Measurements from ENCODE around the gene OR2A25.

OR2A25 gene

DNA sequence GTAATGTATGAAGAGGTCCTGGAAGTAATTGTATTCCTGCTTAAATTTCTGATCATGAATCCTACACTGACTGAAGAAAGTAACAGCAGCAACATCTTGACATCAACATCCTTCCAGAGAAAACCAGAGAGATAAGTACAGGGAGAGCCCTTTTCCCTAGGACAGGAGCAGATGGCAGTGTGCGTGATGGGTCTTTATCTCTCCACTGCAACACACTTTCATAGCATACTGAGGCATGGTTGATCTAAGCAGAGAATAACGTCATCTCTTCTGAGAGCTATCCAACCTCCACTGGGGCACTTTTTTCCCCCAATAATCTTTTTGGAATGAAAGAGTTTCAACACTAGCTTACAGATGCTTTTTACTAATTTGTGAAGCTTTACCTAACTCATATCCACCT is 342 bp downstream of the OR2A25 start:
- DNase-seq (ENCODE audit: low read depth in 1 of 2, low spot score in 1 of 2), result no peak

DNA sequence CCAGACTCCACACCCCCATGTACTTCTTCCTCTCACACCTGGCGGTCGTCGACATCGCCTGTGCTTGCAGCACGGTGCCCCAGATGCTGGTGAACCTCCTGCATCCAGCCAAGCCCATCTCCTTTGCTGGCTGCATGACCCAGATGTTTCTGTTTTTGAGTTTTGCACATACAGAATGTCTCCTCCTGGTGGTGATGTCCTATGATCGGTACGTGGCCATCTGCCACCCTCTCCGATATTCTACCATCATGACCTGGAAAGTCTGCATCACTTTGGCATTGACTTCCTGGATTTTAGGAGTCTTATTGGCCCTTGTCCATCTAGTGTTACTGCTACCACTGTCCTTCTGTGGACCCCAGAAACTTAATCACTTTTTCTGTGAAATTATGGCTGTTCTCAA is 4.8 kb downstream of the OR2A25 start:
- no peak for DNase-seq (ENCODE audit: low read depth in 1 of 2, low spot score in 1 of 2)

DNA sequence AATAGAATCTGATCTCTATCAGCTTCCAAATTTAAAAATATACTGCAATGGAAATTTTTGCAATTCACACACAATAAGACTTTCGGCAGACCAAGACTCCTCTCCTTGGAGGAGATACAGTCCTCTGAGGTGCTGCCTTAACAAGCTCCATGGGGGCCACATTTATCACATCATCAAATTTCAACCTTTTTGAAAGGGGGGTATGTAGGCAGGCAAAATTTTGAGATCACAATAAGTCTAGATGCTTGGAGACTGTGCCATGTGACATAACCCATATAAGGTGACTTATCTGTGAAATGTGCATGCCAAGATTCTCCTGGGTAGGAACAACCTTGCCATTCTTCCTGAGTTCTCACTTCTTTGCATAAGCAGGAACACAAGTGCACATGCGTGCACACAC is 16.4 kb downstream of the OR2A25 start, which contains the start of gene OR2A12:
OR2A12 (plus strand) TSS at position 301 of the 400 bp plus-strand sequence. CDS start 8,830 bp downstream, outside the sequence.
- DNase-seq (ENCODE audit: low read depth in 1 of 2, low spot score in 1 of 2), result no peak

DNA sequence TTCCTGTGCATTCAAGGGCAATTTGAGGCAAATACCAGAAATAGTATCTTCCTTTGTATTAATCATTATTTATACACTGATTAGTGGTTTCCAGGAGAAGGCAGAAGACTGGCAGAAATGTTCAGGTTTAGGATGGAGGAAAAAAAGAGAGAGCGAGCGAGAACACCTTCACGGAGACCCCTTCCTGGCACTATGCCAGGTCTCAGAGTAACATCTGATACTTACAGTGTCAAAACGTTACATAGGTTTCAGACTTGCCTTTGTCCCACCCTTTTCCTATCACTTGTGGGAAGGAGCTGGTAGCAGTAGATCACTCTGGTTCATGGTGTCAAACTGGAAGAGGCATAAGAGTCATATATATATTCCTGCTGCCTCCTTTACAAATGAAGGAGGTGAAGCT is 17.1 kb downstream of the OR2A25 start:
- DNase-seq (ENCODE audit: low read depth in 1 of 2, low spot score in 1 of 2), result no peak

DNA sequence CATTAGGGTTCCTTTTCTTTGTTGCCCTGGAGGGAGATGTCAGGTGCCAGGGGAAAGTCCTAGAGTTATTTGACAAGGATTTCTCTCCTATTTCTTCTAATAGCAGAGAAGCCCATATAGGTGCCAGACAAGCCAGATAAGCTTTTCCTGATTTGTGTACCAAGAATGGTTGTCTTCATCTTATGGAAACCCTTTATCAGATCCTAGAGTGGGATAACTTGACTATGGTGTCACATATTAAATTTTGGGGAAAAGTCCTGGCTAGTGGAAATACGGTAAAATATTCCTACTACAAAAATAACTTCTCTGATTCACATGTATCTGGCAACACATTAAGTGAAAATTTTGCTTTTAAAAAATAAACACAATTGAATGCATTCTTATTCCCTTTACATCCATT is 17.6 kb downstream of the OR2A25 start:
- DNase-seq (ENCODE audit: low read depth in 1 of 2, low spot score in 1 of 2), result no peak

DNA sequence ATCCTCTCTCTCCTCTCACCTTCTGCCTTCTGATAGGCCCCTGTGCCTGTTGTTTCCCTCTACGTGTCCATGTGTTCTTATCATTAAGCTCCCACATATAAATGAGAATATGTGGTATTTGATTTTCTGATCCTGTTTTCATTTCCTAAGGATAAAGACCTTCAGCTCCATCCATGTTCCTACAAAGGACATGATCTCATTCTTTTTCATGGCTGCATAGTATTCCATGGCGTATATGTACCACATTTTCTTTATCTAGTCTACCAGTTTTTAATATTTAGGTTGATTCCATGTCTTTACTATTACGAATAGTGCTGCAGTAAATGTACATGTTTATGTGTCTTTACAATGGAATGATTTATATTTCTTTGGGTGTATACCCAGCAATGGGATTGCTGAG is 21.1 kb downstream of the OR2A25 start:
- DNase-seq (ENCODE audit: low read depth in 1 of 2, low spot score in 1 of 2), result no peak

DNA sequence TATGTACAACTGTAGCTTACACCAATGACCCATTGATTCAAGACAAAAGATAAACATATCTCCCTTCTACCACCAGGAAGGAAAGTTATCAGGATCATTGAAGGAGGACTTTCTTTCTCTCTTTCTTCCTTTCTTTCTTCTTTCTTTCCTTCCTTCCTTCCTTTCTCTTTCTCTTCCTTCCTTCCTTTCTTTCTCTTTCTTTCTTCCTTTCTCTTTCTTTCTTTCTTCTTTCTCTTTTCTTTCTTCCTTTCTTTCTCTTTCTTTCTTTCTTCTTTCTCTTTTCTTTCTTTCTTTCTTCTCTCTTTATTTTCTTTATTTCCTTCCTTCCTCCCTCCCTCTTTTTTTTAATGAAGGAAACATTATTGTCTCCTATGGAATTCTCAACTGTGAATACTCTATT is 29.2 kb downstream of the OR2A25 start:
- DNase-seq (ENCODE audit: low read depth in 1 of 2, low spot score in 1 of 2), result no peak

DNA sequence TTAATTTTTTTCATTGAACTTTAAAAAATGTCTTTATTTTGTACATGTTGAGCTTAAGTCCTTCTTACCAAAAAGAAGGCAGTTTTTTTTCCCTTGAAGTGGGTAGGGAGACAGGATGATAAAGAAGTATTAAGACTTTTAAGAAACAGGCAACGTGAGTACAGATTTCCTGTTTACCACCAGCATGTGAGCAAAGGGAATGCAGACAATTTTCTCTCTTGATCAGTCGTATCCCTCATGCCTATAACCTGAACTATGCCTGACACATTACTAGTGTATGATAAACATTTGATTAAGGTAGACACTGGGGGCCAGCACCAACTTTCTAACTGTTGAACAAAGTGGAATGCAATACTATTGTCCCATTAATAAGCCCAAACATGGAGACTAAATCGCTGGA is 31.0 kb downstream of the OR2A25 start:
- DNase-seq (ENCODE audit: low read depth in 1 of 2, low spot score in 1 of 2), result no peak

DNA sequence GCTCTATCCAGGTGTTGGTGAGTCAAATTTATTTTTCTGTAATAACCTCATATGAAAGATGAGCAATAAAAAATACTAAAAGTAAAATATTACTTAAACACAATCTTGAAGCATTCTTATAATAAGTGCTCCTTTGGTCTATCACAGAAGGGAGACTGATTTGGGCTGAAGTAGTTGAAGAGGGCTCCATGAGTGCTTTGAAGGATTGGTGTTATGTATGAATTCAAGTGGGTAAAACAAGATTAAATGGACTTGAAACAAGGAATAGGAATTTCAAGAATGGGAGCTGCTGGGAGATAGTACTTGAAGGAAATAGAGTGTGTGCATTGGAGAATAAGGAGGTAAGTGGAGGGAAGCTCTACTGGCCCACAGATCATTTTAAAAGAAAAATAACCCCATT is 32.4 kb downstream of the OR2A25 start:
- DNase-seq (ENCODE audit: low read depth in 1 of 2, low spot score in 1 of 2), result no peak

DNA sequence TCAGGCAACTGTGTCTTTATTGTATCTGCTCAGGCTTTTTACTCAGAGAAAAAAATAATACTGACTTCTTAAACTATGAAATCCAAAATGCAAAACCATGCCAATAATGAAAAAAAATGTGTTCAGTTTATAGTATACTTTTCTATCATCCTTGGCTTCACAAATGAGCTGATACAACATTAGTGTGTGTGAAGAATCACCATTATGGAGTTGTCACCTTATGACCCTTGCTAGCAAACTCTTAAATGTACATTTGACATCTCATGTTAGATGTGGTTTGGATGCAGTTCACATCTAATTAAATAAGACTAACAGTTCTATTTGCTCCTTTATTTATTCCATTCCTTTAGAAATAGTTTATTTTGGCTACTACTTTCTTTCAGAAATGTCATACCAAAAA is 35.6 kb downstream of the OR2A25 start:
- DNase-seq (ENCODE audit: low read depth in 1 of 2, low spot score in 1 of 2), result no peak

DNA sequence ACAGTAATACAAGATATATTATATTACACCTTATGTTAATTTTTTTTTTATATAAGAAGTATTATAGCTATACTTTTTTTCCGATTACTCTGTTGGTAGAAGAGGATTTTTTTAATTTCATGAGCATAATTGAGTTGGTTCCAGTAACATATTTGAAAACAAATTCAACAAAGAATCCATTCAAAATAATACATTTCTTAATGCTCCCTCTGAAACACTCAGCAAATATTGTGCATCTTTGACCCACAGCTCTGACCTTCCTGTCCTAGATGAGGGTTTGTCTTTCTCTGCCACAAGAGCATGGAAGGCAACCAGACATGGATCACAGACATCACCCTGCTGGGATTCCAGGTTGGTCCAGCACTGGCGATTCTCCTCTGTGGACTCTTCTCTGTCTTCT is 39.7 kb downstream of the OR2A25 start, which contains the start of gene OR2A2:
OR2A2 (plus strand) TSS at position 301 of the 400 bp plus-strand sequence; CDS start at position 301, 0 bp downstream.
- DNase-seq (ENCODE audit: low read depth in 1 of 2, low spot score in 1 of 2), result no peak

DNA sequence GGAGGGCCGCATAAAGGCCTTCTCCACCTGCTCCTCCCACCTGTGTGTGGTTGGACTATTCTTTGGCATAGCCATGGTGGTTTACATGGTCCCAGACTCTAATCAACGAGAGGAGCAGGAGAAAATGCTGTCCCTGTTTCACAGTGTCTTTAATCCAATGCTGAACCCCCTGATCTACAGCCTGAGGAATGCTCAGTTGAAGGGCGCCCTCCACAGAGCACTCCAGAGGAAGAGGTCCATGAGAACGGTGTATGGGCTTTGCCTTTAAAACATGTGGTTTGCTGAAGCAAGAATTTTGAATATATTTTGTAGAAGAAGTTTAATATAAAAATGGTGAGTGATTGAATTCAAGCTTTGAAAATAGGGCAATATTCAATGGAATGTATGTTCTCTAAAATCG is 40.7 kb downstream of the OR2A25 start:
- DNase-seq (ENCODE audit: low read depth in 1 of 2, low spot score in 1 of 2), result no peak

DNA sequence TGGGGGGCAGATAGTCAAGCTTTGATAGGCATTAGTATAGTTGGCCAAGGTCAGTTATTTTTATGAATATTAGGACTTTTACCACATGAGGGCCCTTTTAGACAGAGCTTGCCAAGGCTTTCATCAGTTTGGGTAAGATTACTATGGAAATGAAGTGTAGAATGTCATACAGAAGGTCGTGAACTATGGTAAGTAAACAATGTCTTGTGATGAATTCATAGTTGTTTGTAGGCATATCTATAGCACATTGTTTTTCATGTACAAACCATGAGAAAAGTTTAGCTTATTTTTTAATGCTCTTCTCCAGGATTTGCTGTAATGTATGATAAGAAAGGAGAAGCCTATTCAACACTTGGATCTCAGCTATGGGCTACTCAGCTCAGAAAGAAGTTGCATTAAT is 44.0 kb downstream of the OR2A25 start:
- DNase-seq (ENCODE audit: low read depth in 1 of 2, low spot score in 1 of 2), result no peak

DNA sequence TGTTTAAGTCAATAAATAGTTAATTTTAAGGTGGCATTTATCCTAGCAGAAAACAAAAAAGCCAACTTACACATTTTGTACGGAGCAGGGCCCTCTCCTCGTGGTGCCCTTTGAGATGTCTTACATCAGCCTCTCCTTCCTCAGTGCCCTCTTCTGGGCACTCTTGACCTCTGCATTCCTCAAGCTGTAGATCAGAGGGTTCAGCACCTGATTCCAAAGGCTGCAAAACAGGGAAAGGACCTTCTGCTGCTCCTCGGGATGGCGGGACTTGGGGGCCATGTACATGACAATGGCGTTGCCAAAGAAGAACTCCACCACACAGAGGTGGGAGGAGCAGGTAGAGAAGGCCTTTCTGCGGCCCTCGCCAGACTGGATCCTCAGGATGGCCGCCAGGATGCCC is 48.7 kb downstream of the OR2A25 start:
- no peak for DNase-seq (ENCODE audit: low read depth in 1 of 2, low spot score in 1 of 2)

DNA sequence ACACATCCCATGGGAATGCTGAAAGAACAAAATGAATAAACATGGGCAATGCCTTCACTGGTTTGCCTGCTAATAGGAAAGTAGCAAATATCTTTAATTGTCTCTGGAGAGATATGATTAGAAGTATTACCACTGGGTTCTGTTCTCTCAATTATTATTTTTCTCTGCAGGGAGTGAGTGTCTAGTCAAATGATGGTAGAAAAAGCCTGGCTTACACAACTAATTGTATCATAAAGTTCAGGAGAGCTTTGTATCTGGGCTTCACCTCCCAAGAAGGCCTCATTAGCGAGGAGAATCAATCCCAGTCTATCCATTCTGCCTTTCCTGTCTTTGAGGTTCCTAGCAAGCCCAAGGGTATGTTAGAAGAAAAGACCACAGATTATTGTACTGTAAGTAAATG is 53.3 kb downstream of the OR2A25 start, which contains the start of gene OR2A14:
OR2A14 (plus strand) TSS at position 301 of the 400 bp plus-strand sequence. CDS start 5,937 bp downstream, outside the sequence.
- DNase-seq (ENCODE audit: low read depth in 1 of 2, low spot score in 1 of 2), result no peak
